Endodermal cell (in vitro differentiated cells): ENCODE measurements around the gene TBX15. TPM values are rescaled to one million over a fixed set of nuclear protein-coding genes. Genes with fewer than 3 reads are reported as not detected.

Experiments used
- DNase-seq: peaks from one replicate; pipeline ENCODE4 v3.0.0-alpha.2; 2017
- H3K27ac ChIP-seq: 2 replicates; pipeline ENCODE4 v1.5.1; 2013; ENCODE audit warnings: mild to moderate bottlenecking, low read depth, low read length, moderate library complexity
- H3K27me3 ChIP-seq: 2 replicates; pipeline ENCODE4 v1.6.1; 2013; ENCODE audit warnings: mild to moderate bottlenecking, low read length, moderate library complexity; ENCODE audit not compliant: insufficient read depth, control insufficient read depth, poor library complexity, severe bottlenecking
- H3K36me3 ChIP-seq: 2 replicates; pipeline ENCODE4 v1.7.0; 2013; ENCODE audit warnings: mild to moderate bottlenecking, low read length, moderate library complexity; ENCODE audit not compliant: control insufficient read depth, insufficient read depth
- H3K4me1 ChIP-seq: one replicate; pipeline ENCODE4 v1.7.0; 2013; ENCODE audit warnings: low read length; ENCODE audit not compliant: control insufficient read depth, insufficient read depth
- H3K4me3 ChIP-seq: 2 replicates; pipeline ENCODE4 v1.5.1; 2013; ENCODE audit warnings: mild to moderate bottlenecking, low read length, moderate library complexity
- H3K9ac ChIP-seq: 2 replicates; pipeline ENCODE4 v1.6.1; 2013; ENCODE audit warnings: mild to moderate bottlenecking, low read length, moderate library complexity; ENCODE audit not compliant: poor library complexity, severe bottlenecking; ENCODE audit errors: extremely low read depth
- H3K9me3 ChIP-seq: 2 replicates; pipeline ENCODE4 v1.6.1; 2013; ENCODE audit warnings: mild to moderate bottlenecking, low read length, moderate library complexity; ENCODE audit not compliant: control insufficient read depth
- H3K27ac Mint-ChIP-seq: 2 replicates; pipeline ENCODE4 v1.8.0; 2020; ENCODE audit warnings: mixed read lengths
- H3K27me3 Mint-ChIP-seq: 2 replicates; pipeline ENCODE4 v1.8.0; 2021; ENCODE audit warnings: mild to moderate bottlenecking, mixed read lengths; ENCODE audit not compliant: insufficient read depth
- H3K36me3 Mint-ChIP-seq: 2 replicates; pipeline ENCODE4 v1.8.0; 2020; ENCODE audit warnings: low read depth, mixed read lengths
- H3K4me1 Mint-ChIP-seq: 2 replicates; pipeline ENCODE4 v1.8.0; 2020; ENCODE audit warnings: mixed read lengths
- H3K4me3 Mint-ChIP-seq: 2 replicates; pipeline ENCODE4 v1.8.0; 2020; ENCODE audit warnings: mild to moderate bottlenecking, moderate library complexity, mixed read lengths
- H3K9me3 Mint-ChIP-seq: 2 replicates; pipeline ENCODE4 v1.8.0; 2020; ENCODE audit warnings: mild to moderate bottlenecking, mixed read lengths
- WGBS, 2 experiments: methylation state at CpG; one replicate each; pipeline versions ENCODE4 v1.1.5 to v1.1.7; 2013; ENCODE audit warnings: missing lambda C conversion rate in 2 of 2, mixed read lengths in 1 of 2; ENCODE audit not compliant: insufficient coverage in 1 of 2, insufficient read length in 1 of 2; 5-methylcytosine and 5-hydroxymethylcytosine counted together
- total RNA-seq, 2 donors: library from RNA; stranded (reverse); fragmentation: NEBNext Ultra II Directional in 1 of 2; extraction: Animal tissue kit (Norgen Biotek cat#: 25700) in 1 of 2; gene quantifications; 2 replicates in 1 of 2; 3 replicates in 1 of 2; pipeline ENCODE4 v1.2.1, GENCODE V29; 2021
- TF ChIP-seq, protein P1 (sequence below): fragments of 200-600 bp; sonication (generic); conservative IDR thresholded peaks from 2 replicates; pipeline ENCODE4 v1.5.0; 2021; ENCODE audit warnings: antibody characterized with exemption, mild to moderate bottlenecking

Gene TBX15
- total RNA-seq, 2 donors from 2014 or later: 0.09 TPM; not detected in 1

GRCh38 chr1:118900643-118901440 is 87.3 kb downstream of the TBX15 start:
- no peaks in the 10 kb centered on the region for H3K36me3 ChIP-seq
- no peaks in the 10 kb centered on the region for H3K36me3 Mint-ChIP-seq
- TF ChIP-seq, protein P1, sequence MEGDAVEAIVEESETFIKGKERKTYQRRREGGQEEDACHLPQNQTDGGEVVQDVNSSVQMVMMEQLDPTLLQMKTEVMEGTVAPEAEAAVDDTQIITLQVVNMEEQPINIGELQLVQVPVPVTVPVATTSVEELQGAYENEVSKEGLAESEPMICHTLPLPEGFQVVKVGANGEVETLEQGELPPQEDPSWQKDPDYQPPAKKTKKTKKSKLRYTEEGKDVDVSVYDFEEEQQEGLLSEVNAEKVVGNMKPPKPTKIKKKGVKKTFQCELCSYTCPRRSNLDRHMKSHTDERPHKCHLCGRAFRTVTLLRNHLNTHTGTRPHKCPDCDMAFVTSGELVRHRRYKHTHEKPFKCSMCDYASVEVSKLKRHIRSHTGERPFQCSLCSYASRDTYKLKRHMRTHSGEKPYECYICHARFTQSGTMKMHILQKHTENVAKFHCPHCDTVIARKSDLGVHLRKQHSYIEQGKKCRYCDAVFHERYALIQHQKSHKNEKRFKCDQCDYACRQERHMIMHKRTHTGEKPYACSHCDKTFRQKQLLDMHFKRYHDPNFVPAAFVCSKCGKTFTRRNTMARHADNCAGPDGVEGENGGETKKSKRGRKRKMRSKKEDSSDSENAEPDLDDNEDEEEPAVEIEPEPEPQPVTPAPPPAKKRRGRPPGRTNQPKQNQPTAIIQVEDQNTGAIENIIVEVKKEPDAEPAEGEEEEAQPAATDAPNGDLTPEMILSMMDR: no peak
- H3K9me3 Mint-ChIP-seq: no peaks in the 10 kb centered on the region
- no peaks in the 10 kb centered on the region for H3K4me1 ChIP-seq
- H3K4me3 ChIP-seq: no peak overlapping the region
- H3K27ac ChIP-seq: no peak overlapping the region
- H3K9ac ChIP-seq: no peak overlapping the region
- H3K27me3 Mint-ChIP-seq: no peaks in the 10 kb centered on the region
- H3K4me1 Mint-ChIP-seq: no peaks in the 10 kb centered on the region
- no peak overlapping the region for H3K27ac Mint-ChIP-seq
- H3K4me3 Mint-ChIP-seq: no peak overlapping the region
- no peaks in the 10 kb centered on the region for H3K27me3 ChIP-seq
- DNase-seq: no peak
- H3K9me3 ChIP-seq: no peaks in the 10 kb centered on the region

- Mint-ChIP-seq H3K9me3 (no peaks in the 10 kb centered on the region), H3K36me3 (no peaks in the 10 kb centered on the region), H3K27ac (no peak overlapping the region), H3K4me1 (no peaks in the 10 kb centered on the region), H3K4me3 (no peak overlapping the region), H3K27me3 (peaks cover 2% of the 10 kb centered on the region)
- H3K27me3 ChIP-seq: no peaks in the 10 kb centered on the region
- H3K4me3 ChIP-seq: no peak overlapping the region
- no peaks in the 10 kb centered on the region for H3K36me3 ChIP-seq
- 80 to 84% methylated on average over 1 to 3 of the region's 3 CpGs for WGBS, 2 experiments
- TF ChIP-seq, protein P1: no peak
- H3K9ac ChIP-seq: no peak overlapping the region
- no peak overlapping the region for H3K27ac ChIP-seq
- H3K9me3 ChIP-seq: no peaks in the 10 kb centered on the region
- DNase-seq: no peak
- H3K4me1 ChIP-seq: no peaks in the 10 kb centered on the region
Observed at GRCh38 chr1:118899340-118899739, 88.8 kb downstream of the TBX15 start.

DNA sequence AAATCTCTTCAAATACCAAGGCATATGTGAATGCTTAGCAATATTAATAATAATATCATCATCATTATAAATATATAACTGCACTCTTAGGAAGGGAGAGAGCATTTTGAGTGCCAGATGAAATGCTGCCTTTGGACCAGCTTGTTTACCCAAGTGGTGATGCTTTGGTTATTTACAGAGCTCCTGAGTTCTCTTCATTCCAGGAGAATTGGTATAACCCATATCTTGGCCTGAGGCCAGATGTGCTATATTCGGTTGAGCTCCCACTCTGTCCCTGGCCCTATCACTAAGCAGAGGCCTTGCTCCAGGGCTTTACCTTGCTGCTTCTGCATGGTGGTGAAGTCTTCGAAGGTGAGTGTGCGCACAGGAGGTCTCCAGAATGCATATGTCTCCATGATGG is 89.4 kb downstream of the TBX15 start:
- 91 to 93% methylated on average over 3 of the region's 3 CpGs for WGBS, 2 experiments
- H3K4me1 Mint-ChIP-seq: no peaks in the 10 kb centered on the region

More for the DNA sequence above, 89.4 kb downstream of the TBX15 start:
- Mint-ChIP-seq H3K36me3 (no peaks in the 10 kb centered on the region), H3K27ac (no peak overlapping the region), H3K9me3 (no peaks in the 10 kb centered on the region), H3K4me3 (no peak overlapping the region), H3K27me3 (peaks cover 2% of the 10 kb centered on the region)
- H3K9ac ChIP-seq: no peak overlapping the region
- H3K27me3 ChIP-seq: no peaks in the 10 kb centered on the region
- H3K4me1 ChIP-seq: no peaks in the 10 kb centered on the region
- H3K27ac ChIP-seq: no peak overlapping the region
- no peak for DNase-seq
- no peaks in the 10 kb centered on the region for H3K9me3 ChIP-seq
- TF ChIP-seq, protein P1: no peak
- no peak overlapping the region for H3K4me3 ChIP-seq
- H3K36me3 ChIP-seq: no peaks in the 10 kb centered on the region
